ENCODE measurements around the gene RBMS3.

DNA sequence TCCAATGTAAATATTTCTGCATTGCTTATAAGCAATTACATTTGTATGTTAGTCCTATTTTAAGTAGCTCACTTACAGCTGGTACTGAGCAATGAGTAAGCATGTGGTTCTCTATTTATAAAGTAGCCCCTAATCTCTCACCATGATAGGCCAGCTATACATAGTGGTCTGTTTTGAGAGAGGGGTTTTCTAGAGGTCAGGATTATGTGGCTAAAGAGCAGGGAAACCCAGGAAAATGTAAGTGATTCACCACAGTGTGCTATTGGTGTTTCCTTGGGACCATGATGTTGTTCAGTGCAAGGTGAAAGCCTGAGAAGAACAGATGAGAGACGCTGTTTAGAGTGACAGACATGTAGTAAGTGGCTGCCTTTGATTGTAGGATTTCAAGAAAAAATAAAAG lies 26.4 kb downstream of the RBMS3 start:
- TF ChIP-seq, protein P1, sequence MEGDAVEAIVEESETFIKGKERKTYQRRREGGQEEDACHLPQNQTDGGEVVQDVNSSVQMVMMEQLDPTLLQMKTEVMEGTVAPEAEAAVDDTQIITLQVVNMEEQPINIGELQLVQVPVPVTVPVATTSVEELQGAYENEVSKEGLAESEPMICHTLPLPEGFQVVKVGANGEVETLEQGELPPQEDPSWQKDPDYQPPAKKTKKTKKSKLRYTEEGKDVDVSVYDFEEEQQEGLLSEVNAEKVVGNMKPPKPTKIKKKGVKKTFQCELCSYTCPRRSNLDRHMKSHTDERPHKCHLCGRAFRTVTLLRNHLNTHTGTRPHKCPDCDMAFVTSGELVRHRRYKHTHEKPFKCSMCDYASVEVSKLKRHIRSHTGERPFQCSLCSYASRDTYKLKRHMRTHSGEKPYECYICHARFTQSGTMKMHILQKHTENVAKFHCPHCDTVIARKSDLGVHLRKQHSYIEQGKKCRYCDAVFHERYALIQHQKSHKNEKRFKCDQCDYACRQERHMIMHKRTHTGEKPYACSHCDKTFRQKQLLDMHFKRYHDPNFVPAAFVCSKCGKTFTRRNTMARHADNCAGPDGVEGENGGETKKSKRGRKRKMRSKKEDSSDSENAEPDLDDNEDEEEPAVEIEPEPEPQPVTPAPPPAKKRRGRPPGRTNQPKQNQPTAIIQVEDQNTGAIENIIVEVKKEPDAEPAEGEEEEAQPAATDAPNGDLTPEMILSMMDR (CRISPR knock-in tag; IDR thresholded peaks at IDR 0.05): no peak
- TF ChIP-seq MXD4 (CRISPR knock-in tag; IDR thresholded peaks at IDR 0.05) (no peak), ZNF841 (CRISPR knock-in tag; IDR thresholded peaks at IDR 0.05; ENCODE audit: borderline replicate concordance) (no peak), NR3C1 (CRISPR knock-in tag; IDR thresholded peaks at IDR 0.05) (no peak), ZFP37 (CRISPR knock-in tag; IDR thresholded peaks at IDR 0.05; ENCODE audit: borderline replicate concordance) (no peak), REST (IDR thresholded peaks at IDR 0.05; ENCODE audit: borderline replicate concordance in 1 of 2, low read depth in 1 of 2, low read length in 2 of 2) (no peak), MEIS2 (CRISPR knock-in tag; IDR thresholded peaks at IDR 0.05) (no peak), POLR2AphosphoS5 (IDR thresholded peaks at IDR 0.05; ENCODE audit: low read depth, low read length) (no peak), THYN1 (CRISPR knock-in tag; IDR thresholded peaks at IDR 0.05; ENCODE audit: borderline replicate concordance, low read depth) (no peak), ATRX (CRISPR knock-in tag; IDR thresholded peaks at IDR 0.05; ENCODE audit: borderline replicate concordance) (no peak), SP1 (IDR thresholded peaks at IDR 0.05) (no peak), SP1 (CRISPR knock-in tag; IDR thresholded peaks at IDR 0.05) (no peak), AHDC1 (CRISPR knock-in tag; IDR thresholded peaks at IDR 0.05; ENCODE audit: borderline replicate concordance) (no peak), PHF5A (CRISPR knock-in tag; IDR thresholded peaks at IDR 0.05; ENCODE audit: low read depth, unreplicated experiment) (no peak)
